GM21528 (cell line): ENCODE results near the gene DNAJB6.

ENCODE experiments used
- ATAC-seq: cut with Tn5 transposase; IDR thresholded peaks from one replicate; pipeline ENCODE4 v1.9.1; 2021; ENCODE audit warnings: mild to moderate bottlenecking, moderate library complexity; ENCODE audit not compliant: unreplicated experiment, low FRiP score

Gene DNAJB6

GRCh38 chr7:157362729-157363128 is 25.9 kb downstream of the DNAJB6 start:
- ATAC-seq = no peak

GRCh38 chr7:157366722-157367121 is 29.9 kb downstream of the DNAJB6 start:
- ATAC-seq = no peak

- ATAC-seq = no peak
Observed at GRCh38 chr7:157368955-157369354, 32.2 kb downstream of the DNAJB6 start.

DNA sequence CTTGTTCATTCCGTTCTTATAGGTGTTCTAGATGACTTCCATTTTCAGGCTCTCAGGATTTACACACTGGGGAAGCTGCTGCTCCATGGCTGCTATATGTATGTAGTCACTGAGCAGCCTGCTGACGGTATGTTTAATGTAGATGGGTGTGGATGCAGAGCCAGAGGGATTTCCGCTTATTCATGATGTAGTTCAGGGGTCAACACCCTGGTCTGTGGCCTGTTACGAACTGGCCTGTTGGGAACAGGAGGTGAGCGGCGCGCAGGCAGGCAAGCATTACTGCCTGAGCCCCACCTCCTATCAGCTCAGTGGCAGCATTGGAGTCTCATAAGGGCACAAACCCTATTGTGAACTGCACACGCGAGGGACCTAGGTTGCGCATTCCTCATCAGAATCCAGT is 33.9 kb downstream of the DNAJB6 start:
- ATAC-seq = no peak

DNA sequence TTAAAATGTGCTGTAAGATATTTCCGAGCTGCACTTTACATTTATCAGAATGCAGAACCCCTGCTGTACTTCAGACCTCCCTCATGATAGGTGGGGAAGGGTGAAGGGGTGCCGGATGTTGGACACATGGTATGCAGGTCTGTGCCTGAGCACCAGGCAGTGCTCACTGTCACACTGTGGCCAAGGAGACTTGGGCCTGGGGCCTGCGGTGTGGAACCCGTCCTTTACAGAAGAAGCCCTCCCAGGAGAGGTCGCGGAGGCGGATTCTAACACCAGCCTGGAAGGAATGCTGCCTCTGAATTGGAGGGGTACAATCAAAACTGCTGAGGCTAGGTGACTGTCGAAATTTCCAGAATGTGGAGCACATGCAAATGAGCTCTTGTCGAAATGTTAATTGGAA is 34.5 kb downstream of the DNAJB6 start:
- no peak for ATAC-seq

DNA sequence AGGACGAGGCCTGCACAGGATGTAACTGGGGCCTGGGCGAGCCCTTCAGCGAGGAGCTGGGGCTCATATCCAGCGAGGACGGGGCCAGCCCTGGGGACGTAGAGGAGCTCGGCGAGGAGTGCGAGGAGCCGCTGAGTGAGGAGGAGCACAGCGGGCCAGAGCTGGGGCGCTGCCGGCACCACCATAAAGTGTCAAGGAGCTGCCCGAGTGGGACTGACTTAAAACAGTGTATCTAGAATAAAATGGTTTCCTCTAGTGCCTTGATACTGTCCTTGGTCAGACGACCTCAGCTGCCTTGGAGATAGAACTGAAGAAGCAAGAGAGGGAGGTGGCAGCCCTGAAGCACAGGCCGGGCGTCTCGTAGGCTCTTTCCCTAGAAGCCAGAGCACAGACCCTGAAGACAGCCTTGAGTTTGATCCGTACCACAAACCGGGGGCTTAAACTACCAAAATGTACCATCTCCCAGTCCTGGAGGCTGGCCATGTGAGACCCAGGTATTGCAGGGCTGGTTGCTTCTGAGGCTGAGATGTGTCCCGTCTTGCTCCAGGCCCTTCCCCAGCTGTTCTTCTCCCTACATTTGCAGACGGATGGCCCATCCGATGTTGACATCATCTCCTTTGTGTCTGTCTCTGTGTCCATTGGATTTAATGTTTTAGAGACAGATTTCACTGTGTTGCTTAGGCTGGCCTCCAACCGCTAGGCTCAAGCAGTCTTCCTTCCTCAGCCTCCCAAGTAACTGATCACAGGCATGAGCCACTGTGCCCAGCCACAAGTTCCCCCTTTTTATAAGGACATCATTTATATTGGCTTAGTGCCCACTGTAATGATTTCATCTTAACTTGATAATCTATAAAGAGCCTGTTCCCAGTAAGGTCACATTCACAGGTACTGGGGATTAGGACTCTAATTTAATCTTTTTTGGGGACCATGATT is 35.8 kb downstream of the DNAJB6 start:
- ATAC-seq = no peak

DNA sequence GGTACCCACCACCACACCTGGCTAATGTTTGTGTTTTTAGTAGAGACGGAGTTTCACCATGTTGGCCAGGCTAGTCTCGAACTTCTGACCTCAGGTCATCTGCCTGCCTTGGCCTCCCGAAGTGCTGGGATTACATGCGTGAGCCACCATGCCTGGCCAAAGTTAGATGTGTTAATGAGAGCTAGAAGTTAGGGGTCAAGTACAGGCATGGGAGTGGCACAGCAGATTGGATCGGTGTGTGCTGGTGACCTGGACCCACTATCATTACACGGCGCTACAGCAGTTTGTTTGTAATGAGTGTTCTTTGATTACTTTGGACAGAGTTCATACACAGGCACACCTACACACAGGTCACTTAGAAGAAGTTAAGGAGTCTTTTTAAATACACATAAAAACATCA is 36.7 kb downstream of the DNAJB6 start:
- ATAC-seq = no peak

- ATAC-seq = no peak
Observed at GRCh38 chr7:157375410-157375809, 38.6 kb downstream of the DNAJB6 start.

DNA sequence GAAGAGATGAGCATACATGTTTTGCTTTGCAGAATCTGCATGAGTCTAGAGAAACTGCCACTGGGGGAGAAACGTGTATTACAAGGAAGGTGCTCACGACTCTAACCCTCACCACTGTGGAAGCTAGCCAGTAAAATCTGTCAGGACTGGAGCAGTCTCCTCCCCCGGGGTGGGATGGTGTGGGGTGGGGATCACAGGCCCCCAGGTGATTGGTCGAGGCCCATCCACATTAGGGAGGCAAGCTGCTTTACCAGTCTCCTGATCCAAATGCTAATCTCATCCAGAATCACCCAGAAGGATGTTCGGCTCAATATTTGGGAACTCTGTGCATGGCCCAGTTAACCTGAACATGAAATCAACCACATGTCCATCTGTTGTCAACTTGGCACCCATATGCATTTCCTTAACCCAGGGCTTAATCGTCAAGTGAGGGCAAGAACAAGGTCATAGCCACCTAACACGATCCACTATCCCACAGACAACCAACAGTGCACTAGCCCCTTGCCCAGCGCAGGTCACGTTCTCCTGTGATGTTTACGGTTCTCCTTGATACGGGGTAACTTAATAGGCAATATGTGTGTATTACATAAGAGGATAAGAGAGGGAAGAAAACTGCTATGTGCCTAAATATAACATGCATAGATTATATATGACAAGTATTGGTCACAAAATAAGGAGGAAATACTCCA is 40.8 kb downstream of the DNAJB6 start:
- no peak for ATAC-seq

- ATAC-seq = no peak
Observed at GRCh38 chr7:157378390-157378789, 41.6 kb downstream of the DNAJB6 start.

DNA sequence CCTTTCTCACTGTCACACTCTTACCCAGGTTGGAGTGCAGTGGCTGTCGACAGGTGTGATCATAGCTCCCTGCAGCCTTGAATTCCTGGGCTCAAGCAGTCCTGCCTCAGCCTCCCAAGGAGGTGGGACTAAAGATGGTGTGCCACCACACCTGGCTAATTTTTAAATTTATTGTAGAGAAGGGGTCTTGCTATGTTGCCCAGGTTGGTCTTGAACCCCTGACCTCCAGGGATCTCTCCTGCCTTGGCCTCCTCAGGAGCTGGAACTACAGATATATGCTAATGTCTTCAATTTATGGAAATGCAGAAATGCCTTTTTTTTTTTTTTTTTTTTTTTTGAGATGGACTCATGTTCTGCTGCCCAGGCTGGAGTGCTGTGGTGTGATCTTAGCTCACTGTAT is 42.7 kb downstream of the DNAJB6 start:
- no peak for ATAC-seq

GRCh38 chr7:157380416-157380815 is 43.6 kb downstream of the DNAJB6 start:
- ATAC-seq = no peak

DNA sequence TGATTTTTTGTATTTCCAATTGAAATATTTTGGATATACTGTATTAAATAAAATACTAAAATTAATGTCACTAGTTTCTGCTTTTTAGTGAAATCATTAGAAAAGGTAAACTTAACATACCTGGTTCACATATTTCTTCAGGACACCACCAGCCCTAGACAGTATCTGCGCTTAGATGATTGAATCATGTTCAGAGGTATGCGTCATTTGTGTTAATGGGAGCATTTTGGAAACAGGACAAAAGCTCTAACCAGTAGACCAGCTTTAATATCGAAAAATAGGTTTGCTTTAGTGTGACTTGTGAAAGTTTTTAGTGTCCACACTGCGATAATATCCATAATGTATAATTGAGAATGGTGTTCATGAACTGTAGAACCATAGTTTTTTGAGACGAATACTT is 47.1 kb downstream of the DNAJB6 start:
- no peak for ATAC-seq

- no peak for ATAC-seq
Observed at GRCh38 chr7:157384301-157384700, 47.5 kb downstream of the DNAJB6 start.

GRCh38 chr7:157386979-157387800 is 50.4 kb downstream of the DNAJB6 start:
- peak; percentile 86 for ATAC-seq

GRCh38 chr7:157388301-157388700 is 51.5 kb downstream of the DNAJB6 start:
- no peak for ATAC-seq

DNA sequence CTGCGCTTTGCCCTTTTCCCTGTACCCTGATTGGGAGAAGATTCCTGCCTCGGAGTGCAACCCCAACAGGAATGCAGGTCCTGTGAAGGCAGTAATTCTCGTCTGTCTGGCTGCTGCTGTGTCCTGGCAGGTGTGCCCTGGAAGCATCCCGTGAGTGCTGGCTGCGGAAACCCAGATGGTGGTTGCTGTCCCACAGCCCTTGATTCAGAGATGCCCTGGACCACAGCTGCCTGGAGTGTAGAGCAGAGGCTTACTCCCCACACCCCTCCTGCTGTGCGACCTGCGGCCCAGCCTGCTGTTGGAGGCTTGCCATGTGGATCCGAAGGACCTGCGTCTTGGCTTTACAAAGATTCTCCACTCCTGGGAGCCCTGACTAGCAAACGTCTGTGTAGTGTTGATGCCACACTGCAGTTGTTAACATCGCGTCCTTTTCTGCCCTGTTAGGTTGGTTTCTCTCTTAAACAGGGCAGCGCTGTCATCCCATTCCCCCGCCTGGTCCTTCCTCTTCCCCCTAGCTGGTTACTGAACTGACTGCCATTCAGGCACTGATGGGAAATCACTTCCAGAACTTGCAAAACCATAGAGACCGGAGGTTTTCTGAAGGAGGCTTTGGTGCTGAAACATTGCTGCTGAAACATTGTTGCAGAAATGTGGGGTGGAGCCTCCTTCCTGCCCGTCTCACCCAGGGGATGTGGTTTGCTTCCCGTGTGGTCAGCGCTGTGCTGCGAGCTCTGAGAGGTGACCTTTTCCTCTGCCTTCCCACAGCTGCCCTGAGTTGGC is 53.3 kb downstream of the DNAJB6 start:
- ATAC-seq = no peak

- ATAC-seq = no peak
Observed at GRCh38 chr7:157391036-157391710, 54.4 kb downstream of the DNAJB6 start.

DNA sequence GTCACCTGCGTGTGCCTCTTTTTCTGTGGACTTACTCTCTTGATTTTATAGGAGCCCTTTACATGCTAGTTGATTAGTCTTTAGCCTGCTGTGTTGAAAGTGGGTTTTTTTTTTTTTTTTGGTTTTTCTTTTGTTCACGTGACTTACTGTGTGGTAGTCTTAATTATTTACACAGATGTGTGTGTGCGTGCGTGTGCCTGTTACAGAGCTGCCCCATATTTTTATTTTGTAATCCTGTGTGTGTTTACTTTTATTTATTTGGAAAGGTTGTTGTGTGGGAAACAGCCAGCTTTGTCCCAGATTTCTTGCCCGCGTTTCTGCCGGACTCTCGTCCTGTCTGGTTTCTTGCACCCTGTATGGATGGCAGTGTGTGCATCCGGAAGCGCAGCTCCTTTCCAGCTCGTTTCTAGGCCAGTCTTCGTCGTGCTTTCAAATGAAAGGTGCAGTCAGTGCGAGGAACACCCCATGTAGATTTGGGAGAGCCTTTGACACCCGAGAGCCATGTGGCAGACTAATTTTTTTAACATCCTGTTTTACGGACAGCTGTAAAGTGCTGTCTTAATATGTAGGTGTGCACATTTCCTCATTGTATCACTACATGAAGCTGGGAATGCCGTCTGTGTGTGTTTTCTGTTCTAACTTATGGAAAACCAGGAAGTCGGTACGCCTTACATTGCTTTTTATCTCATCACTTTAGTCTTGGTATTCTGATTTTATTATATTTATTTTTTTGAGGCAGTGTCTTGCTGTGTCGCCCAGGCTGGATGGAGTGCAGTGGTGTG is 55.6 kb downstream of the DNAJB6 start:
- ATAC-seq = no peak
